ENCODE data around the gene SHC3.

SHC3 gene

GRCh38 chr9:88979021-88979420 is 199.6 kb downstream of the SHC3 start:
- DNase-seq: no peak
- TF ChIP-seq POLR2A (IDR thresholded peaks at IDR 0.05; ENCODE audit: low read length) (no peak), GATA1 (IDR thresholded peaks at IDR 0.05; ENCODE audit: low read depth, low read length) (no peak)

GRCh38 chr9:88978034-88978433 is 200.6 kb downstream of the SHC3 start:
- TF ChIP-seq POLR2A (IDR thresholded peaks at IDR 0.05; ENCODE audit: low read length) (no peak), GATA1 (IDR thresholded peaks at IDR 0.05; ENCODE audit: low read depth, low read length) (no peak)

GRCh38 chr9:88976890-88977257 is 201.7 kb downstream of the SHC3 start:
- no peak for DNase-seq
- TF ChIP-seq POLR2A (IDR thresholded peaks at IDR 0.05; ENCODE audit: low read length) (no peak), GATA1 (IDR thresholded peaks at IDR 0.05; ENCODE audit: low read depth, low read length) (no peak)

More at GRCh38 chr9:88978034-88978433, 200.6 kb downstream of the SHC3 start:
- no peak for DNase-seq

DNA sequence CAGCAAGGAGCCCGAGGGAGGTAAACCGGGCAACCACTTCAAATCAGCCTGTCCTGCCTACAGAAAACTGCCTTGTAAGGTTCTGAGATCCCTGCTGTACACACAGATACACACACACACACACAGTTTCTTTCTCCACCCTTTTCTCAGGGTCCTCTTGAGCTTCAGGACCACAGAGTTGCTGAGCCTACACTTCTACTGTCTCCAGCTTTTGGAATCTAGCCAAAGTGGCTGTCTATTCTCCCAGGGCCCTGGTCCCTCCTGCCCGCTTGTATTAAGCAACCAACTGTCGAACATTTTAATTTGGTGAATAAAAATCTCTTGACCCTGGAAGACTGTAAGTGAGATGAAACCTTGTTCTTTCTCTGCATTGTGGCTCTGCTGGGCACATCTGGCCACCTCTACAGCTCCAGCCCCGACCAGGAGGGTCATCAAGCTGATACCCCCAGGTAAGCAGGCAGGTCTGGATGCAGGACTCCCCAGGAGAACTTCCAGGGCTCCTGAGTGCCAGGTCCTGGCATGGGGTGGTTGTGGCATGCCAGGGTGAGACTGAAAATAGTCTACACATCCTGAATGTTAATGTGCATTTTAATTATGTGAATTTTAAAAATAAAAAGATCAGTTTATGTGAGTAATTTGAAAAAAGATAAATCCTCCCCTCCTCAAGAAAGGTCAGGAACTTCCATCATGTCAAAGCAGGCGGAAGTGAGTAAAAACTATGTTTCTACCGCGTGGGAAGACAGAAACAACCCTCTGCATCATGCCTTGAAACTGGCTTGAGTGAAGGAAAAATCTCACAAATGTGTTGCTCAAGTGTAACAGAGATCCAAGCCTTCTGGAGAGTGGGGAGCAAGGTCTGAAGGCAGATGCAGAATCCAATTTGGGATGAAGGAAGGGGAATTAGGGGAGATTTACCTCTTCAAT is 202.4 kb downstream of the SHC3 start:
- TF ChIP-seq POLR2A (IDR thresholded peaks at IDR 0.05; ENCODE audit: low read length) (no peak), GATA1 (IDR thresholded peaks at IDR 0.05; ENCODE audit: low read depth, low read length) (no peak)
- no peak for DNase-seq

GRCh38 chr9:88974641-88975040 is 204.0 kb downstream of the SHC3 start:
- no peak for DNase-seq
- TF ChIP-seq GATA1 (IDR thresholded peaks at IDR 0.05; ENCODE audit: low read depth, low read length): no peak

DNA sequence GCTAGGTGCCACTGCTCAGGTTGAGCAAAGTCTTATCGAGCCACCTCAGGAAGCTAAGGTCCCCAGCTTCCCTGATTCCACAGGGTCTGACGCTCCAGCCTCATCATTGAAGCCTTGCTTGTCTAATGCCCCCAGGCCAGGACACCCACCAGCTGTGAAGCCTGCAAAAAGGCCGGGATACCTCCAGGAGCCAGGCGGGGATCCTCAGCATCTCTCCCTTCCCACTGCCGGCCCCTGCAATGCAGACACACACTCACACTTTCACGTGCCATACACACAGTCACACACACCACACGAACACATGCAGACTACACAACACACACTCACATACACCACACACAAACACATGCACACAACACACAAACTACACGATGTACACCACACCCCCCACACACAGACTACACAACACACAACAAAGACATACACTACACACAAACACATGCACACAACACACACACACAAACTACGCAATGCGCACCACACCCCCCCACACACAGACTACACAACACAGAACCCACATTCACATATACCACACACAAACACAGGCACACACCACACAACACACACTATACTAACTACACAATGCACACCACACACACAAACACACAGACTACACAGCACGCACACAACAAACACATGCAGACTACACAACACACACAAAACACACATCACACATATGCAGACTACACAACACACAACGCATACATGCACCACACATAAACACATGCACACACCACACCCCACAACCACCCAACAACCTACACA is 205.2 kb downstream of the SHC3 start:
- TF ChIP-seq POLR2A (IDR thresholded peaks at IDR 0.05; ENCODE audit: low read length) (no peak), GATA1 (IDR thresholded peaks at IDR 0.05; ENCODE audit: low read depth, low read length) (no peak)
- DNase-seq: peak; percentile 31 to 52

GRCh38 chr9:88972401-88972800 is 206.2 kb downstream of the SHC3 start:
- TF ChIP-seq POLR2A (IDR thresholded peaks at IDR 0.05; ENCODE audit: low read length): no peak
- TF ChIP-seq GATA1 (IDR thresholded peaks at IDR 0.05; ENCODE audit: low read depth, low read length): no peak
- DNase-seq: no peak

GRCh38 chr9:88971131-88971960 is 207.3 kb downstream of the SHC3 start:
- no peak for DNase-seq

GRCh38 chr9:88969646-88970373 is 208.8 kb downstream of the SHC3 start:
- TF ChIP-seq GATA1 (IDR thresholded peaks at IDR 0.05; ENCODE audit: low read depth, low read length) (no peak), POLR2A (IDR thresholded peaks at IDR 0.05; ENCODE audit: low read length) (no peak)
- DNase-seq: no peak

More at GRCh38 chr9:88971131-88971960, 207.3 kb downstream of the SHC3 start:
- no peak for TF ChIP-seq GATA1 (IDR thresholded peaks at IDR 0.05; ENCODE audit: low read depth, low read length)
- no peak for TF ChIP-seq POLR2A (IDR thresholded peaks at IDR 0.05; ENCODE audit: low read length)

DNA sequence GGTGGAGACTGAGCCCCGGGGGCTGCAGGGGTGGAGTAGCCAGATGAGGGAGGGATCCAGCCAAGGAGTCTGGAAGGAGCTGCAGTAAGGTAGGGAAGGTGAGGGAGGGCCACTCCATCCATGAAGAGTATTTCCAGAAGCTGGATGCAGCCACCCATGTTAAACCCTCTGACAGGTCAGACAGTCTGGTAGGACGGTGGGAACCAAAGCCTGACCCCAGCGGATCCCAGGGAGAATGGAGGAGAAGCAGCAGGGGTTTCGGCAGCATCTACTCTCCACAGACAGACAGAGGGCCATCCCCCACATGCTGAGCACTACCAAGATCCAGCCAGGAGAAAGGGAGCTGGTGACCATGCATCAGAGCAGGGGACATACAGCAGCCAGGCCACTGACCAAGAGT is 209.8 kb downstream of the SHC3 start:
- no peak for TF ChIP-seq POLR2A (IDR thresholded peaks at IDR 0.05; ENCODE audit: low read length)
- TF ChIP-seq GATA1 (IDR thresholded peaks at IDR 0.05; ENCODE audit: low read depth, low read length): no peak
- DNase-seq: no peak

DNA sequence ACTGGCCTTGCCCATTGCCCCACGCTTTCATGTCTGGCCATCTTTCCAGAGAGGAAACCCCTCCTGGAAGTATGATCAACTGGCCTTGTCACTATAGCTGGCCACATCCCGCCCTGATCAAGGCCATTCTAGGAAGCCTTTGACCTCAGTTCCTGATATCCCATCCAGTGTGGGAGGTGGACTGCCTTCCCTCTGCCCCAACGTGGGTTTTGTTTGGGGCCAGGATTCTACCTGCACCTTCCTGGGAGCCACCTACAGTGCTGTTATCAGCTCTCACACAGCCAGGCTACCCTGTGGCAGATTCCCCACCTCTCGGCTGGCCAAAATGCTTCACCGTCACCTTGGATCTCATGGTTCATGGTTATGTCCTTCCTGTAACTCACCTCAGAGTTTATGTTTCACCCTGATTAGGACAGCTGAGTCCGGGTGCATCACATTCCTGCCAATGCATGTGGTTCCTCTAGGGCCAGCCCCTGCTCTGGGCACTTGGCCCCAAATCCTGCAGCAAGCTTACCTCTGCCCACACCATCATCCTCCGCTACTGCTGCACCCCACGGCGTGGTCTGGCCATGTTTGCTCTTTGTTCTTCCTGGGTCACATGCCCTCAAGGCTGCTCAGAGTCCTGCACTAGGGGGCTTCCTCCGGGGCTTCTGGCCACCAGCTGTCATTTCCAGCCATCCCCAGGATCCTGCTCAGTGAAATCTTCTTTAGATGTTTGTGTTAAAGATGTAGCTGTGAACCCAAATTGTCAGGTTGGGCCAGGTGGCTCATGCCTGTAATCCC is 211.5 kb downstream of the SHC3 start:
- TF ChIP-seq GATA1 (IDR thresholded peaks at IDR 0.05; ENCODE audit: low read depth, low read length) (no peak), POLR2A (IDR thresholded peaks at IDR 0.05; ENCODE audit: low read length) (no peak)

GRCh38 chr9:88965473-88965872 is 213.1 kb downstream of the SHC3 start:
- no peak for TF ChIP-seq POLR2A (IDR thresholded peaks at IDR 0.05; ENCODE audit: low read length)
- no peak for TF ChIP-seq GATA1 (IDR thresholded peaks at IDR 0.05; ENCODE audit: low read depth, low read length)
- no peak for DNase-seq

More for the DNA sequence above, 211.5 kb downstream of the SHC3 start:
- no peak for DNase-seq

All from erythroblast (primary cell).